ENCODE data around the gene ELMO2.

ELMO2 gene

GRCh38 chr20:46406200-46406985, at the start of gene ELMO2:
Gene ELMO2 (minus strand): TSS chr20:46406615. CDS start chr20:46394482, 12,133 bp downstream.
- Histone ChIP-seq H3K36me3 (ENCODE audit: control insufficient read depth in 2 of 2, insufficient read depth in 2 of 2, low read length in 2 of 2) (peaks cover 0 to 2% of the 10 kb centered on the region in 2 donors), H3K27ac (ENCODE audit: low read depth in 2 of 2, low read length in 2 of 2) (peak within 1 kb of the TSS; percentile 86 to 92), H3K4me1 (ENCODE audit: control insufficient read depth in 2 of 2, insufficient read depth in 2 of 2, low read length in 2 of 2) (peaks cover 21 to 23% of the 10 kb centered on the region in 2 donors)

GRCh38 chr20:46455729-46456128, 49.3 kb upstream of the ELMO2 start:
- Histone ChIP-seq H3K27me3 (ENCODE audit: control insufficient read depth in 2 of 2, insufficient read depth in 2 of 2, low read length in 2 of 2) (peaks cover 8 to 10% of the 10 kb centered on the region in 2 donors), H3K9ac (ENCODE audit: low read depth in 1 of 2, low read length in 2 of 2) (no peak overlapping the region), H3K36me3 (ENCODE audit: control insufficient read depth in 2 of 2, insufficient read depth in 2 of 2, low read length in 2 of 2) (no peaks in the 10 kb centered on the region), H3K27ac (ENCODE audit: low read depth in 2 of 2, low read length in 2 of 2) (no peak overlapping the region), H3K4me1 (ENCODE audit: control insufficient read depth in 2 of 2, insufficient read depth in 2 of 2, low read length in 2 of 2) (peaks cover 0 to 2% of the 10 kb centered on the region in 2 donors), H3K9me3 (ENCODE audit: control insufficient read depth in 2 of 2, low read length in 2 of 2) (no peaks in the 10 kb centered on the region), H3K4me3 (ENCODE audit: low read length in 2 of 2) (no peak overlapping the region)

More at GRCh38 chr20:46406200-46406985, at the start of gene ELMO2:
- no peaks in the 10 kb centered on the region for H3K9me3 ChIP-seq (ENCODE audit: control insufficient read depth in 2 of 2, low read length in 2 of 2)
- peak within 1 kb of the TSS; percentile 81 to 85 for H3K4me3 ChIP-seq (ENCODE audit: low read length in 2 of 2)
- peak within 1 kb of the TSS; percentile 76 to 80 for H3K9ac ChIP-seq (ENCODE audit: low read depth in 1 of 2, low read length in 2 of 2)
- no peaks in the 10 kb centered on the region for H3K27me3 ChIP-seq (ENCODE audit: control insufficient read depth in 2 of 2, insufficient read depth in 2 of 2, low read length in 2 of 2)

- no peaks in the 10 kb centered on the region for H3K27me3 ChIP-seq (ENCODE audit: control insufficient read depth in 2 of 2, insufficient read depth in 2 of 2, low read length in 2 of 2)
These were observed 40.4 kb upstream of the ELMO2 start for GRCh38 chr20:46446851-46447250.

GRCh38 chr20:46439837-46440236, 33.4 kb upstream of the ELMO2 start:
- Histone ChIP-seq H3K27me3 (ENCODE audit: control insufficient read depth in 2 of 2, insufficient read depth in 2 of 2, low read length in 2 of 2) (no peaks in the 10 kb centered on the region), H3K9me3 (ENCODE audit: control insufficient read depth in 2 of 2, low read length in 2 of 2) (no peaks in the 10 kb centered on the region), H3K27ac (ENCODE audit: low read depth in 2 of 2, low read length in 2 of 2) (no peak overlapping the region), H3K4me1 (ENCODE audit: control insufficient read depth in 2 of 2, insufficient read depth in 2 of 2, low read length in 2 of 2) (no peaks in the 10 kb centered on the region), H3K36me3 (ENCODE audit: control insufficient read depth in 2 of 2, insufficient read depth in 2 of 2, low read length in 2 of 2) (no peaks in the 10 kb centered on the region), H3K9ac (ENCODE audit: low read depth in 1 of 2, low read length in 2 of 2) (no peak overlapping the region), H3K4me3 (ENCODE audit: low read length in 2 of 2) (no peak overlapping the region)

More at GRCh38 chr20:46446851-46447250, 40.4 kb upstream of the ELMO2 start:
- no peak overlapping the region for H3K9ac ChIP-seq (ENCODE audit: low read depth in 1 of 2, low read length in 2 of 2)
- no peaks in the 10 kb centered on the region for H3K4me1 ChIP-seq (ENCODE audit: control insufficient read depth in 2 of 2, insufficient read depth in 2 of 2, low read length in 2 of 2)
- no peak overlapping the region for H3K27ac ChIP-seq (ENCODE audit: low read depth in 2 of 2, low read length in 2 of 2)
- H3K4me3 ChIP-seq (ENCODE audit: low read length in 2 of 2), result no peak overlapping the region
- no peaks in the 10 kb centered on the region for H3K36me3 ChIP-seq (ENCODE audit: control insufficient read depth in 2 of 2, insufficient read depth in 2 of 2, low read length in 2 of 2)
- no peaks in the 10 kb centered on the region for H3K9me3 ChIP-seq (ENCODE audit: control insufficient read depth in 2 of 2, low read length in 2 of 2)

- H3K4me1 ChIP-seq (ENCODE audit: control insufficient read depth in 2 of 2, insufficient read depth in 2 of 2, low read length in 2 of 2), result no peaks in the 10 kb centered on the region
- H3K9me3 ChIP-seq (ENCODE audit: control insufficient read depth in 2 of 2, low read length in 2 of 2), result no peaks in the 10 kb centered on the region
- H3K4me3 ChIP-seq (ENCODE audit: low read length in 2 of 2), result no peak overlapping the region
- H3K36me3 ChIP-seq (ENCODE audit: control insufficient read depth in 2 of 2, insufficient read depth in 2 of 2, low read length in 2 of 2), result no peaks in the 10 kb centered on the region
- H3K9ac ChIP-seq (ENCODE audit: low read depth in 1 of 2, low read length in 2 of 2), result no peak overlapping the region
- no peaks in the 10 kb centered on the region for H3K27me3 ChIP-seq (ENCODE audit: control insufficient read depth in 2 of 2, insufficient read depth in 2 of 2, low read length in 2 of 2)
- H3K27ac ChIP-seq (ENCODE audit: low read depth in 2 of 2, low read length in 2 of 2), result no peak overlapping the region
These were observed 31.8 kb upstream of the ELMO2 start for GRCh38 chr20:46438156-46438750.

GRCh38 chr20:46435146-46435545, 28.7 kb upstream of the ELMO2 start:
- Histone ChIP-seq H3K4me1 (ENCODE audit: control insufficient read depth in 2 of 2, insufficient read depth in 2 of 2, low read length in 2 of 2) (no peaks in the 10 kb centered on the region), H3K4me3 (ENCODE audit: low read length in 2 of 2) (no peak overlapping the region), H3K27me3 (ENCODE audit: control insufficient read depth in 2 of 2, insufficient read depth in 2 of 2, low read length in 2 of 2) (peaks cover 0 to 5% of the 10 kb centered on the region in 2 donors), H3K9me3 (ENCODE audit: control insufficient read depth in 2 of 2, low read length in 2 of 2) (no peaks in the 10 kb centered on the region), H3K27ac (ENCODE audit: low read depth in 2 of 2, low read length in 2 of 2) (no peak overlapping the region), H3K36me3 (ENCODE audit: control insufficient read depth in 2 of 2, insufficient read depth in 2 of 2, low read length in 2 of 2) (no peaks in the 10 kb centered on the region), H3K9ac (ENCODE audit: low read depth in 1 of 2, low read length in 2 of 2) (no peak overlapping the region)

- no peaks in the 10 kb centered on the region for H3K9me3 ChIP-seq (ENCODE audit: control insufficient read depth in 2 of 2, low read length in 2 of 2)
- no peak overlapping the region for H3K4me3 ChIP-seq (ENCODE audit: low read length in 2 of 2)
- H3K36me3 ChIP-seq (ENCODE audit: control insufficient read depth in 2 of 2, insufficient read depth in 2 of 2, low read length in 2 of 2), result no peaks in the 10 kb centered on the region
- no peak overlapping the region for H3K9ac ChIP-seq (ENCODE audit: low read depth in 1 of 2, low read length in 2 of 2)
- no peaks in the 10 kb centered on the region for H3K4me1 ChIP-seq (ENCODE audit: control insufficient read depth in 2 of 2, insufficient read depth in 2 of 2, low read length in 2 of 2)
- peaks cover 0 to 5% of the 10 kb centered on the region in 2 donors for H3K27me3 ChIP-seq (ENCODE audit: control insufficient read depth in 2 of 2, insufficient read depth in 2 of 2, low read length in 2 of 2)
- no peak overlapping the region for H3K27ac ChIP-seq (ENCODE audit: low read depth in 2 of 2, low read length in 2 of 2)
These were observed 28.2 kb upstream of the ELMO2 start for GRCh38 chr20:46434597-46434996.

- H3K27ac ChIP-seq (ENCODE audit: low read depth in 2 of 2, low read length in 2 of 2), result no peak overlapping the region
- H3K4me3 ChIP-seq (ENCODE audit: low read length in 2 of 2), result no peak overlapping the region
- H3K9me3 ChIP-seq (ENCODE audit: control insufficient read depth in 2 of 2, low read length in 2 of 2), result no peaks in the 10 kb centered on the region
- peaks cover under 1 to 5% of the 10 kb centered on the region in 2 donors for H3K27me3 ChIP-seq (ENCODE audit: control insufficient read depth in 2 of 2, insufficient read depth in 2 of 2, low read length in 2 of 2)
- H3K4me1 ChIP-seq (ENCODE audit: control insufficient read depth in 2 of 2, insufficient read depth in 2 of 2, low read length in 2 of 2), result no peaks in the 10 kb centered on the region
- H3K36me3 ChIP-seq (ENCODE audit: control insufficient read depth in 2 of 2, insufficient read depth in 2 of 2, low read length in 2 of 2), result no peaks in the 10 kb centered on the region
- no peak overlapping the region for H3K9ac ChIP-seq (ENCODE audit: low read depth in 1 of 2, low read length in 2 of 2)
These were observed 26.6 kb upstream of the ELMO2 start for GRCh38 chr20:46433051-46433450.

- Histone ChIP-seq H3K27me3 (ENCODE audit: control insufficient read depth in 2 of 2, insufficient read depth in 2 of 2, low read length in 2 of 2) (peaks cover 7% of the 10 kb centered on the region in 2 donors), H3K9me3 (ENCODE audit: control insufficient read depth in 2 of 2, low read length in 2 of 2) (no peaks in the 10 kb centered on the region), H3K27ac (ENCODE audit: low read depth in 2 of 2, low read length in 2 of 2) (no peak overlapping the region), H3K4me1 (ENCODE audit: control insufficient read depth in 2 of 2, insufficient read depth in 2 of 2, low read length in 2 of 2) (no peaks in the 10 kb centered on the region), H3K9ac (ENCODE audit: low read depth in 1 of 2, low read length in 2 of 2) (no peak overlapping the region), H3K4me3 (ENCODE audit: low read length in 2 of 2) (no peak overlapping the region), H3K36me3 (ENCODE audit: control insufficient read depth in 2 of 2, insufficient read depth in 2 of 2, low read length in 2 of 2) (no peaks in the 10 kb centered on the region)
These were observed 24.7 kb upstream of the ELMO2 start for GRCh38 chr20:46430921-46431712.

GRCh38 chr20:46427384-46427783, 21.0 kb upstream of the ELMO2 start:
- H3K27ac ChIP-seq (ENCODE audit: low read depth in 2 of 2, low read length in 2 of 2), result no peak overlapping the region

More at GRCh38 chr20:46427384-46427783, 21.0 kb upstream of the ELMO2 start:
- Histone ChIP-seq H3K9me3 (ENCODE audit: control insufficient read depth in 2 of 2, low read length in 2 of 2) (no peaks in the 10 kb centered on the region), H3K4me1 (ENCODE audit: control insufficient read depth in 2 of 2, insufficient read depth in 2 of 2, low read length in 2 of 2) (no peaks in the 10 kb centered on the region), H3K9ac (ENCODE audit: low read depth in 1 of 2, low read length in 2 of 2) (no peak overlapping the region), H3K36me3 (ENCODE audit: control insufficient read depth in 2 of 2, insufficient read depth in 2 of 2, low read length in 2 of 2) (no peaks in the 10 kb centered on the region), H3K4me3 (ENCODE audit: low read length in 2 of 2) (no peak overlapping the region), H3K27me3 (ENCODE audit: control insufficient read depth in 2 of 2, insufficient read depth in 2 of 2, low read length in 2 of 2) (peaks cover 6 to 11% of the 10 kb centered on the region in 2 donors)

All from mucosa of rectum (tissue), 2 donors.